Cardiac muscle cell (in vitro differentiated cells and primary cell): ENCODE data around the gene VASN. TPM values are rescaled to one million over a fixed set of nuclear protein-coding genes. Genes with fewer than 3 reads are reported as not detected.

Experiments used
- DNase-seq, 2 donors: peaks; one replicate each; pipeline versions ENCODE4 v3.0.0 to v3.0.0-alpha.2; 2010 to 2017; ENCODE audit warnings: low read depth in 1 of 2, low spot score in 1 of 2
- H3K27ac ChIP-seq: fragments of 200-600 bp; sonication (generic); 2 replicates; pipeline ENCODE4 v1.5.1; 2016
- H3K27me3 ChIP-seq: fragments of 200-600 bp; sonication (generic); 2 replicates; pipeline ENCODE4 v1.6.0; 2016; ENCODE audit warnings: control low read depth
- H3K36me3 ChIP-seq: fragments of 200-600 bp; sonication (generic); 2 replicates; pipeline ENCODE4 v1.5.1; 2016; ENCODE audit warnings: control low read depth
- H3K4me1 ChIP-seq: fragments of 200-600 bp; sonication (generic); 2 replicates; pipeline ENCODE4 v1.8.1; 2017; ENCODE audit warnings: low read depth, mild to moderate bottlenecking, mixed run types
- H3K4me3 ChIP-seq: fragments of 200-600 bp; sonication (generic); 2 replicates; pipeline ENCODE4 v1.5.1; 2016; ENCODE audit warnings: mild to moderate bottlenecking
- H3K9me3 ChIP-seq: fragments of 200-600 bp; sonication (generic); 2 replicates; pipeline ENCODE4 v1.5.1; 2017; ENCODE audit warnings: low read depth, mild to moderate bottlenecking, control low read depth
- CTCF ChIP-seq: IDR thresholded peaks from 2 replicates; pipeline ENCODE4 v1.5.1; 2012; ENCODE audit warnings: low read depth, mild to moderate bottlenecking, low read length
- polyA plus RNA-seq: library from polyadenylated mRNA; unstranded; fragments of >200 nt; fragmentation: Nextera tagmentation; extraction: Ambion mirVana; gene quantifications from 2 replicates; pipeline ENCODE4 v1.2.1, GENCODE V29; 2016
- total RNA-seq: library from RNA; depleted of rRNA; stranded (reverse); fragments of >200 nt; gene quantifications from 2 replicates; pipeline ENCODE4 v1.2.3, GENCODE V29; 2016

The VASN gene
- total and polyA plus RNA-seq, 2 experiments from 2014 or later = 18.9 to 33.3 TPM

DNA sequence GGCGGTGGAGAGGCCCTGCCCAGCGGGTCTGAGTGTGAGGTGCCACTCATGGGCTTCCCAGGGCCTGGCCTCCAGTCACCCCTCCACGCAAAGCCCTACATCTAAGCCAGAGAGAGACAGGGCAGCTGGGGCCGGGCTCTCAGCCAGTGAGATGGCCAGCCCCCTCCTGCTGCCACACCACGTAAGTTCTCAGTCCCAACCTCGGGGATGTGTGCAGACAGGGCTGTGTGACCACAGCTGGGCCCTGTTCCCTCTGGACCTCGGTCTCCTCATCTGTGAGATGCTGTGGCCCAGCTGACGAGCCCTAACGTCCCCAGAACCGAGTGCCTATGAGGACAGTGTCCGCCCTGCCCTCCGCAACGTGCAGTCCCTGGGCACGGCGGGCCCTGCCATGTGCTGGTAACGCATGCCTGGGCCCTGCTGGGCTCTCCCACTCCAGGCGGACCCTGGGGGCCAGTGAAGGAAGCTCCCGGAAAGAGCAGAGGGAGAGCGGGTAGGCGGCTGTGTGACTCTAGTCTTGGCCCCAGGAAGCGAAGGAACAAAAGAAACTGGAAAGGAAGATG is 11.2 kb downstream of the VASN start:
- DNase-seq = no peak
- no peaks in the 10 kb centered on the region for H3K9me3 ChIP-seq
- no peaks in the 10 kb centered on the region for H3K36me3 ChIP-seq
- peaks cover 29% of the 10 kb centered on the region for H3K4me1 ChIP-seq
- no peak overlapping the region for H3K27ac ChIP-seq
- no peaks in the 10 kb centered on the region for H3K27me3 ChIP-seq
- no peak overlapping the region for H3K4me3 ChIP-seq
- TF ChIP-seq CTCF = no peak

GRCh38 chr16:4383591-4384444 is 12.2 kb downstream of the VASN start:
- H3K27ac ChIP-seq = peak overlapping the region; percentile 52
- no peak for TF ChIP-seq CTCF
- H3K27me3 ChIP-seq = no peaks in the 10 kb centered on the region
- peaks cover 29% of the 10 kb centered on the region for H3K4me1 ChIP-seq
- no peak for DNase-seq
- H3K9me3 ChIP-seq = no peaks in the 10 kb centered on the region
- H3K36me3 ChIP-seq = no peaks in the 10 kb centered on the region
- H3K4me3 ChIP-seq = no peak overlapping the region

DNA sequence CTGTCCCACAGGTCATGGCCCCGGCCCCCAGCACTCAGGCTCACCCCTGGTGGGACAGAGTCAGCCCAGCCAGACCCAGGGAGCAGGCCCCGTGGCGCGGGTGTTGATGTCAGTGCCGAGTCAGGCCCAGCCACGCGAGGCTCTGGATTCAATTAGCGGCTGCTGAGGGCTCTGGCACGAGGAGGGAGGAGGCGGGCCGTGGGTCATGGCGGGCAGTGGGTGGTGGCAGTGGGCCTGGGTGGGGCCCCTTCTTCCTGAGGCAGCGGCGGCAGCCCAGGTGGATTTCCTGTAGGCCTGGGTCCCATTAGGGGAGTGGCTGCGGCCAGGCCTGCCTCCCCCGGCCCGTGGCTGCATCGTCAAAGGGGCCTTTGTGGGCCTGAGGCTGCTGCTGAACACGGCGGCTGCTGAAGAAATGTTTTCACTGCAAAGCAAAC is 12.9 kb downstream of the VASN start:
- no peak for DNase-seq
- H3K27ac ChIP-seq = peak overlapping the region; percentile 52

DNA sequence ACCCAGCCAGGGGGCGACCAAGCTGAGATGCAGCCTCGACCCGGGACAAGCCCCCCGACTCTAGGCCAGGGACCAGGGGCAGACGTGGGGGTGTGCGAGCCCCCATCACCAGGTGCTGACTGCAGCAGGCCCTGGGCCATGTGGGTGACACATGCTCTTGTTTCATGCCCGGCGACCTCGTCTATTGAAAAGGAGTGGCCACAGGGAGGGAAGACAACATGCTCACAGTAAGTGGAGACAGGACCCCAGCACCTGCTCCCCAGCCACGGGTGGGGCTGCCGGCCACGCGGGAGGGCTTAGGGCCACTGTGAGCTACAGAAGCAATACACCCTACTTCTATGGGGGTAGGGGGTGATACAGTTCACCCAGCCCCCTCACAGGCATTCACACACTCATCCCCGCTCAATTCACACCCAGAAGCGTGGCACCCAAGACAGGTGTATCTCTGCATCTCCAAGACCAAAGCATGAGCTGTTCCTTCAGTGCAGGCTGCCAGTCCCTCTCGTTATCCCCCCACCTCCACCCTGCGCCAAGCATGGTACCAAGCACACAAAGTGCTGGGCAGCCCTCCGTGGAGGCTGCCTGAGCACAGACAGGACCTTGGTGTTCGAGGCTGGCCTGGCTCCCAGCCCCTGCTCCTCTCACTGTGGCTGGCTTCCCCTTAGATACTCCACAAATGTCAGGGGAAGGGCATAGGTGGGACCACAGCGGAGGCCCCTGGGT is 13.6 kb downstream of the VASN start:
- H3K27ac ChIP-seq = peak overlapping the region; percentile 52
- no peaks in the 10 kb centered on the region for H3K9me3 ChIP-seq
- TF ChIP-seq CTCF = no peak
- peaks cover 38% of the 10 kb centered on the region for H3K4me1 ChIP-seq
- H3K4me3 ChIP-seq = no peak overlapping the region
- DNase-seq = no peak
- no peaks in the 10 kb centered on the region for H3K27me3 ChIP-seq
- no peaks in the 10 kb centered on the region for H3K36me3 ChIP-seq

More for the DNA sequence above, 12.9 kb downstream of the VASN start:
- Histone ChIP-seq H3K4me3 (no peak overlapping the region), H3K9me3 (no peaks in the 10 kb centered on the region), H3K4me1 (peaks cover 31% of the 10 kb centered on the region), H3K27me3 (no peaks in the 10 kb centered on the region), H3K36me3 (no peaks in the 10 kb centered on the region)
- no peak for TF ChIP-seq CTCF

DNA sequence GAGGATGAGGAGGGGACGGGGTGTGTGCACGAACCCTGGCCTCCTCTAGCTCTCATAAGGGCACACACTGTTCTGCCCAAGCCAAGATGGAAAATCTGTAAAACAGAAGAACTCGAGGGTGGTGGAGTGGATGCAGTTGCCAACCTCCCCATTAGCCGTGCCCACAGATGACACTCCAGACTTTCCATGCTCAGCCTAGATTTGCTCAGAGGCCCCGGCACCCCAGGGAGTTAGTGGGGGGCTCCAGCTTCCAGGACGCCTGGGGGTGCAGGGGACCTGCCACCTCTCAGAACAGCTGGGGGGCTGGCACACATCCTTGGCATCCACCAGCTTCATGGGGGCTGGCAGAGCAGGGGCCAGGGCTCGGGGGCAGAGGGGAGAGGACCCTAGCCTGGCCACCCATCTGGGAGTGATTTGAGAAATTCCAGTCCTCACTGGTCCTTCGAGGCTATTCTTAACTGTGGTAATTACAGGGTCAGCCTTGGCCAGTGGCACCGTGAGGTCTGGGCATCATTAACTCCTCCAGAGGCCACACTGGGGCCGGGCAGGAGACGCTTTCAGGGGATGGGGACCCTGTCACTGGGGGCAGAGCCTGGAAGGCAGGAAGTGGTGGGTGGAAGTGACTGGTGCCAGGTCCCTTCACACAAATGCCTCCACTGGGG is 14.3 kb downstream of the VASN start:
- TF ChIP-seq CTCF = no peak
- no peaks in the 10 kb centered on the region for H3K27me3 ChIP-seq
- peak overlapping the region; percentile 52 for H3K27ac ChIP-seq
- H3K9me3 ChIP-seq = no peaks in the 10 kb centered on the region
- H3K4me3 ChIP-seq = no peak overlapping the region
- H3K4me1 ChIP-seq = peaks cover 42% of the 10 kb centered on the region
- no peak for DNase-seq
- no peaks in the 10 kb centered on the region for H3K36me3 ChIP-seq
